WTC11 (cell line): ENCODE measurements around the gene JTB. TPM values are rescaled to one million over a fixed set of nuclear protein-coding genes. Genes with fewer than 3 reads are reported as not detected.
A peak's percentile ranks its signal among the peaks of the same experiment; 100 is the strongest.

Source experiments
- ATF1 ChIP-seq: sonication (generic); formaldehyde crosslinking; IDR thresholded peaks from 2 replicates; pipeline ENCODE4 v1.8.1; 2023; ENCODE audit warnings: mild to moderate bottlenecking, moderate library complexity, missing genetic modification reagents
- ATF6 ChIP-seq: sonication (generic); formaldehyde crosslinking; IDR thresholded peaks from 2 replicates; pipeline ENCODE4 v1.8.1; 2023; ENCODE audit warnings: mild to moderate bottlenecking, missing genetic modification reagents
- CBFB ChIP-seq: sonication (generic); formaldehyde crosslinking; IDR thresholded peaks from 2 replicates; pipeline ENCODE4 v1.8.1; 2022; ENCODE audit warnings: mild to moderate bottlenecking, low read depth, missing genetic modification reagents
- EMX1 ChIP-seq: fragments of 250-450 bp; sonication (Bioruptor Pico); IDR thresholded peaks from 2 replicates; pipeline ENCODE4 v1.8.0; 2021; ENCODE audit warnings: mild to moderate bottlenecking
- ERG ChIP-seq: fragments of 250-450 bp; sonication (Bioruptor Pico); IDR thresholded peaks from 2 replicates; pipeline ENCODE4 v1.8.0; 2021; ENCODE audit warnings: mild to moderate bottlenecking
- ESRRA ChIP-seq: sonication (generic); formaldehyde crosslinking; IDR thresholded peaks from 2 replicates; pipeline ENCODE4 v1.8.1; 2022; ENCODE audit warnings: mild to moderate bottlenecking, missing genetic modification reagents, borderline replicate concordance
- FOXJ3 ChIP-seq: sonication (generic); formaldehyde crosslinking; IDR thresholded peaks from 2 replicates; pipeline ENCODE4 v1.9.0; 2021; ENCODE audit warnings: missing genetic modification reagents, mild to moderate bottlenecking, borderline replicate concordance
- FOXK1 ChIP-seq: sonication (generic); formaldehyde crosslinking; IDR thresholded peaks from 2 replicates; pipeline ENCODE4 v1.8.0; 2022; ENCODE audit warnings: mild to moderate bottlenecking, moderate library complexity, missing genetic modification reagents
- GTF2I ChIP-seq: fragments of 250-450 bp; sonication (Bioruptor Pico); conservative IDR thresholded peaks from 2 replicates; pipeline ENCODE4 v1.4.0; 2021; ENCODE audit warnings: mild to moderate bottlenecking
- JAZF1 ChIP-seq: fragments of 250-450 bp; sonication (Bioruptor Pico); IDR thresholded peaks from 2 replicates; pipeline ENCODE4 v1.9.0; 2021; ENCODE audit warnings: moderate library complexity, mild to moderate bottlenecking, inconsistent platforms
- KAT7 ChIP-seq: sonication (generic); formaldehyde crosslinking; IDR thresholded peaks from 2 replicates; pipeline ENCODE4 v1.8.1; 2023; ENCODE audit warnings: missing genetic modification reagents, mild to moderate bottlenecking, borderline replicate concordance
- MAX ChIP-seq: sonication (generic); formaldehyde crosslinking; IDR thresholded peaks from 2 replicates; pipeline ENCODE4 v1.8.0; 2022; ENCODE audit warnings: mild to moderate bottlenecking, missing genetic modification reagents
- NFE2L1 ChIP-seq: sonication (generic); formaldehyde crosslinking; IDR thresholded peaks from 2 replicates; pipeline ENCODE4 v1.8.1; 2023; ENCODE audit warnings: missing genetic modification reagents
- PRRX2 ChIP-seq: fragments of 250-450 bp; sonication (Bioruptor Pico); IDR thresholded peaks from 2 replicates; pipeline ENCODE4 v1.8.0; 2021; ENCODE audit warnings: mild to moderate bottlenecking
- RELA ChIP-seq: sonication (generic); formaldehyde crosslinking; IDR thresholded peaks from 2 replicates; pipeline ENCODE4 v1.8.1; 2022; ENCODE audit warnings: missing genetic modification reagents, mild to moderate bottlenecking, borderline replicate concordance
- SMAD3 ChIP-seq: sonication (generic); formaldehyde crosslinking; IDR thresholded peaks from 2 replicates; pipeline ENCODE4 v1.8.0; 2022; ENCODE audit warnings: missing genetic modification reagents, mild to moderate bottlenecking, borderline replicate concordance
- SOX15 ChIP-seq: fragments of 250-450 bp; sonication (Bioruptor Pico); IDR thresholded peaks from 2 replicates; pipeline ENCODE4 v1.9.0; 2021; ENCODE audit warnings: mild to moderate bottlenecking
- TEAD4 ChIP-seq: sonication (generic); formaldehyde crosslinking; IDR thresholded peaks from 2 replicates; pipeline ENCODE4 v1.8.0; 2022; ENCODE audit warnings: mild to moderate bottlenecking, missing genetic modification reagents
- TP53 ChIP-seq: sonication (generic); formaldehyde crosslinking; IDR thresholded peaks from 2 replicates; pipeline ENCODE4 v1.8.1; 2023; ENCODE audit warnings: mild to moderate bottlenecking, missing genetic modification reagents
- ZMAT4 ChIP-seq: fragments of 250-450 bp; sonication (Bioruptor Pico); IDR thresholded peaks from 2 replicates; pipeline ENCODE4 v1.9.0; 2021; ENCODE audit warnings: mild to moderate bottlenecking
- ZNF219 ChIP-seq: sonication (generic); formaldehyde crosslinking; IDR thresholded peaks from 2 replicates; pipeline ENCODE4 v1.8.0; 2023; ENCODE audit warnings: missing genetic modification reagents, mild to moderate bottlenecking, borderline replicate concordance
- ZNF396 ChIP-seq: fragments of 250-450 bp; sonication (Bioruptor Pico); IDR thresholded peaks from 2 replicates; pipeline ENCODE4 v1.8.0; 2021; ENCODE audit warnings: mild to moderate bottlenecking, moderate library complexity, borderline replicate concordance
- ZNF416 ChIP-seq: fragments of 250-450 bp; sonication (Bioruptor Pico); IDR thresholded peaks from 2 replicates; pipeline ENCODE4 v1.9.0; 2021; ENCODE audit warnings: mild to moderate bottlenecking, inconsistent platforms
- total RNA-seq: library from RNA; stranded (reverse); gene quantifications from 3 replicates; pipeline ENCODE4 v1.2.3, GENCODE V29; 2021
- TF ChIP-seq, protein P1 (sequence below): sonication (generic); formaldehyde crosslinking; IDR thresholded peaks from 2 replicates; pipeline ENCODE4 v1.8.1; 2022; ENCODE audit warnings: missing genetic modification reagents, borderline replicate concordance
- TF ChIP-seq, protein P2 (sequence below): sonication (generic); formaldehyde crosslinking; conservative IDR thresholded peaks from 2 replicates; pipeline ENCODE4 v1.8.1; 2022; ENCODE audit warnings: mild to moderate bottlenecking, missing genetic modification reagents
- TF ChIP-seq, protein P3 (sequence below): sonication (generic); formaldehyde crosslinking; IDR thresholded peaks from 2 replicates; pipeline ENCODE4 v1.8.0; 2022; ENCODE audit warnings: mild to moderate bottlenecking, missing genetic modification reagents
- TF ChIP-seq, protein P4 (sequence below): sonication (generic); formaldehyde crosslinking; IDR thresholded peaks from 2 replicates; pipeline ENCODE4 v1.8.1; 2022; ENCODE audit warnings: low read depth, missing genetic modification reagents, borderline replicate concordance
- TF ChIP-seq, protein P5 (sequence below): fragments of 200-600 bp; IDR thresholded peaks from 2 replicates; pipeline ENCODE4 v1.8.0; 2022; ENCODE audit warnings: antibody characterized with exemption

Gene JTB
- total RNA-seq, 1 experiment from 2014 or later, result 90.3 TPM

DNA sequence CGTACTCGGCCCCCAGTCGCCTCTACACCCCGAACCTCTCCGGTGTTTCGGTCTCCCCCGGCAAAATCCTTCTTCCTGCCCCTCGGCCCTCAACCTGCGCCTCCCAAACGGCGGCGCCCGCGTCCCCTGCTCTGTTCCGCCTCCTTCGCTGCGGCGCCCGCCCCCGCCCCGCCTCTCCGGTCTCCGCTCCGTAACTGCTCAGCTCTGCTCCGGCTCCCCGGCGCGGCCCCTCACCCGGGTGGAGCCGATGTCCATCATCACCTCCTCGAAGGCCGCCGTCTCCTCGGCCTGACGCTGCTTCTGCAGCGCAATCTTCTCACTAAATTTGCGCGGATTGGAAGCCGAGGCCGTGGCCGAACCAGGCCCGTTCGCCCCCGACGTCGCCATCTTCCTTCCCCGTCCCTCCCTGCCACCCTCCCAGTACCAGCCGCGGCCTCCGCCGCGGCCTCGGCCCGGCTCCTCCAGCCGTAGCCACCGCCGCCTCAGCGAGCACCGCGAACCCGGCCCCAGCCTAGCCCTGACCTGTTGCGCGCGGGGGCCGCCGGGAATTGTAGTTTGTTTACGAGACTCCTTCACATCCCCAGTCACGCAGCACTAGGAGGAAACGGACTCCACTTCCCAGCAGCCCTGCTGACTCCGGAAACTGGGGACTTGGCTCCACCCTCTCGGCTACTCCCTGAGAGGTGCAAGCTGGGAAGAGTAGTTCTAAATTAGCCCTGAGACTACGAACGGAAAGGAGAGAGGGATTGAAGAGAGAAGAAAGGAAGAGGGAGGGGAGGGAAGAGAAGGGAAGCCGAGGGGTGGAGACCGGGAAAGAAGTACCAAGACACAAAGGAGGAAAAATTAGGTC is 19.1 kb downstream of the JTB start, which contains the start of gene CRTC2 (continued):
- TF ChIP-seq FOXJ3 (CRISPR knock-in tag) (no peak), CBFB (CRISPR knock-in tag) (no peak), ZNF396 (CRISPR knock-in tag) (no peak), PRRX2 (CRISPR knock-in tag) (peak; percentile 67; the same call in 1 of the 2 replicates), NFE2L1 (CRISPR knock-in tag) (no peak), SOX15 (no peak), MAX (peak; percentile 37; the same call in 1 of the 2 replicates), ESRRA (0 out of 2 replicates have a peak, but pooled peaks have one; percentile 63), EMX1 (CRISPR knock-in tag) (peak; percentile 79; the same call in 1 of the 2 replicates), TEAD4 (peak; percentile 31; the same call in 1 of the 2 replicates), ZNF416 (CRISPR knock-in tag) (peak; percentile 91), RELA (CRISPR knock-in tag) (peak; percentile 63; the same call in 1 of the 2 replicates), KAT7 (CRISPR knock-in tag) (0 out of 2 replicates have a peak, but pooled peaks have one; percentile 71), ZMAT4 (CRISPR knock-in tag) (peak; percentile 98), ZNF219 (no peak; the same call in 1 of the 2 replicates), SMAD3 (CRISPR knock-in tag) (no peak), JAZF1 (CRISPR knock-in tag) (no peak), ERG (CRISPR knock-in tag) (peak; percentile 65; the same call in 1 of the 2 replicates), ATF1 (no peak), ATF6 (CRISPR knock-in tag) (no peak), GTF2I (CRISPR knock-in tag) (no peak), TP53 (CRISPR knock-in tag) (no peak), FOXK1 (peak; percentile 97)
- TF ChIP-seq, protein P1, sequence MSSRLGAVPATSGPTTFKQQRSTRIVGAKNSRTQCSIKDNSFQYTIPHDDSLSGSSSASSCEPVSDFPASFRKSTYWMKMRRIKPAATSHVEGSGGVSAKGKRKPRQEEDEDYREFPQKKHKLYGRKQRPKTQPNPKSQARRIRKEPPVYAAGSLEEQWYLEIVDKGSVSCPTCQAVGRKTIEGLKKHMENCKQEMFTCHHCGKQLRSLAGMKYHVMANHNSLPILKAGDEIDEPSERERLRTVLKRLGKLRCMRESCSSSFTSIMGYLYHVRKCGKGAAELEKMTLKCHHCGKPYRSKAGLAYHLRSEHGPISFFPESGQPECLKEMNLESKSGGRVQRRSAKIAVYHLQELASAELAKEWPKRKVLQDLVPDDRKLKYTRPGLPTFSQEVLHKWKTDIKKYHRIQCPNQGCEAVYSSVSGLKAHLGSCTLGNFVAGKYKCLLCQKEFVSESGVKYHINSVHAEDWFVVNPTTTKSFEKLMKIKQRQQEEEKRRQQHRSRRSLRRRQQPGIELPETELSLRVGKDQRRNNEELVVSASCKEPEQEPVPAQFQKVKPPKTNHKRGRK (CRISPR knock-in tag), result no peak
- TF ChIP-seq, protein P2, sequence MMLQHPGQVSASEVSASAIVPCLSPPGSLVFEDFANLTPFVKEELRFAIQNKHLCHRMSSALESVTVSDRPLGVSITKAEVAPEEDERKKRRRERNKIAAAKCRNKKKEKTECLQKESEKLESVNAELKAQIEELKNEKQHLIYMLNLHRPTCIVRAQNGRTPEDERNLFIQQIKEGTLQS (CRISPR knock-in tag), result no peak
- TF ChIP-seq, protein P3, sequence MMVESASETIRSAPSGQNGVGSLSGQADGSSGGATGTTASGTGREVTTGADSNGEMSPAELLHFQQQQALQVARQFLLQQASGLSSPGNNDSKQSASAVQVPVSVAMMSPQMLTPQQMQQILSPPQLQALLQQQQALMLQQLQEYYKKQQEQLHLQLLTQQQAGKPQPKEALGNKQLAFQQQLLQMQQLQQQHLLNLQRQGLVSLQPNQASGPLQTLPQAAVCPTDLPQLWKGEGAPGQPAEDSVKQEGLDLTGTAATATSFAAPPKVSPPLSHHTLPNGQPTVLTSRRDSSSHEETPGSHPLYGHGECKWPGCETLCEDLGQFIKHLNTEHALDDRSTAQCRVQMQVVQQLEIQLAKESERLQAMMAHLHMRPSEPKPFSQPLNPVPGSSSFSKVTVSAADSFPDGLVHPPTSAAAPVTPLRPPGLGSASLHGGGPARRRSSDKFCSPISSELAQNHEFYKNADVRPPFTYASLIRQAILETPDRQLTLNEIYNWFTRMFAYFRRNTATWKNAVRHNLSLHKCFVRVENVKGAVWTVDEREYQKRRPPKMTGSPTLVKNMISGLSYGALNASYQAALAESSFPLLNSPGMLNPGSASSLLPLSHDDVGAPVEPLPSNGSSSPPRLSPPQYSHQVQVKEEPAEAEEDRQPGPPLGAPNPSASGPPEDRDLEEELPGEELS (CRISPR knock-in tag), result no peak
- TF ChIP-seq, protein P4, sequence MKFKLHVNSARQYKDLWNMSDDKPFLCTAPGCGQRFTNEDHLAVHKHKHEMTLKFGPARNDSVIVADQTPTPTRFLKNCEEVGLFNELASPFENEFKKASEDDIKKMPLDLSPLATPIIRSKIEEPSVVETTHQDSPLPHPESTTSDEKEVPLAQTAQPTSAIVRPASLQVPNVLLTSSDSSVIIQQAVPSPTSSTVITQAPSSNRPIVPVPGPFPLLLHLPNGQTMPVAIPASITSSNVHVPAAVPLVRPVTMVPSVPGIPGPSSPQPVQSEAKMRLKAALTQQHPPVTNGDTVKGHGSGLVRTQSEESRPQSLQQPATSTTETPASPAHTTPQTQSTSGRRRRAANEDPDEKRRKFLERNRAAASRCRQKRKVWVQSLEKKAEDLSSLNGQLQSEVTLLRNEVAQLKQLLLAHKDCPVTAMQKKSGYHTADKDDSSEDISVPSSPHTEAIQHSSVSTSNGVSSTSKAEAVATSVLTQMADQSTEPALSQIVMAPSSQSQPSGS (CRISPR knock-in tag), result no peak
- TF ChIP-seq, protein P5, sequence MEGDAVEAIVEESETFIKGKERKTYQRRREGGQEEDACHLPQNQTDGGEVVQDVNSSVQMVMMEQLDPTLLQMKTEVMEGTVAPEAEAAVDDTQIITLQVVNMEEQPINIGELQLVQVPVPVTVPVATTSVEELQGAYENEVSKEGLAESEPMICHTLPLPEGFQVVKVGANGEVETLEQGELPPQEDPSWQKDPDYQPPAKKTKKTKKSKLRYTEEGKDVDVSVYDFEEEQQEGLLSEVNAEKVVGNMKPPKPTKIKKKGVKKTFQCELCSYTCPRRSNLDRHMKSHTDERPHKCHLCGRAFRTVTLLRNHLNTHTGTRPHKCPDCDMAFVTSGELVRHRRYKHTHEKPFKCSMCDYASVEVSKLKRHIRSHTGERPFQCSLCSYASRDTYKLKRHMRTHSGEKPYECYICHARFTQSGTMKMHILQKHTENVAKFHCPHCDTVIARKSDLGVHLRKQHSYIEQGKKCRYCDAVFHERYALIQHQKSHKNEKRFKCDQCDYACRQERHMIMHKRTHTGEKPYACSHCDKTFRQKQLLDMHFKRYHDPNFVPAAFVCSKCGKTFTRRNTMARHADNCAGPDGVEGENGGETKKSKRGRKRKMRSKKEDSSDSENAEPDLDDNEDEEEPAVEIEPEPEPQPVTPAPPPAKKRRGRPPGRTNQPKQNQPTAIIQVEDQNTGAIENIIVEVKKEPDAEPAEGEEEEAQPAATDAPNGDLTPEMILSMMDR, result no peak
